ENCODE measurements around the gene CYP11A1.
A peak's percentile ranks its signal among the peaks of the same experiment; 100 is the strongest.

CYP11A1 gene

GRCh38 chr15:74387621-74388362 lies 20.3 kb upstream of the CYP11A1 start:
- H3K27ac Mint-ChIP-seq = peak overlapping the region; percentile 96
- H3K9me3 Mint-ChIP-seq = no peaks in the 10 kb centered on the region
- DNase-seq (ENCODE audit: low spot score in 2 of 2) (no peak), ATAC-seq (ENCODE audit: low read depth) (no peak)
- no peaks in the 10 kb centered on the region for H3K36me3 Mint-ChIP-seq
- peaks cover 60% of the 10 kb centered on the region for H3K4me1 Mint-ChIP-seq
- no peak overlapping the region for H3K4me3 Mint-ChIP-seq
- no peaks in the 10 kb centered on the region for H3K27me3 Mint-ChIP-seq

GRCh38 chr15:74387141-74387541 lies 19.7 kb upstream of the CYP11A1 start:
- H3K27me3 Mint-ChIP-seq = no peaks in the 10 kb centered on the region
- ATAC-seq (ENCODE audit: low read depth) (no peak), DNase-seq (ENCODE audit: low spot score in 2 of 2) (no peak)
- H3K27ac Mint-ChIP-seq = peak overlapping the region; percentile 96
- peaks cover 59% of the 10 kb centered on the region for H3K4me1 Mint-ChIP-seq
- H3K9me3 Mint-ChIP-seq = no peaks in the 10 kb centered on the region
- no peaks in the 10 kb centered on the region for H3K36me3 Mint-ChIP-seq
- no peak overlapping the region for H3K4me3 Mint-ChIP-seq

GRCh38 chr15:74386496-74387140 lies 19.2 kb upstream of the CYP11A1 start:
- no peaks in the 10 kb centered on the region for H3K9me3 Mint-ChIP-seq
- ATAC-seq (ENCODE audit: low read depth) = no peak
- peak overlapping the region; percentile 96 for H3K27ac Mint-ChIP-seq
- DNase-seq (ENCODE audit: low spot score in 2 of 2) = no peak
- peaks cover 54% of the 10 kb centered on the region for H3K4me1 Mint-ChIP-seq
- no peak overlapping the region for H3K4me3 Mint-ChIP-seq
- no peaks in the 10 kb centered on the region for H3K36me3 Mint-ChIP-seq
- no peaks in the 10 kb centered on the region for H3K27me3 Mint-ChIP-seq

GRCh38 chr15:74385733-74386132 lies 18.3 kb upstream of the CYP11A1 start:
- DNase-seq (ENCODE audit: low spot score in 2 of 2) = no peak
- no peak for ATAC-seq (ENCODE audit: low read depth)
- no peaks in the 10 kb centered on the region for H3K36me3 Mint-ChIP-seq
- H3K27me3 Mint-ChIP-seq = no peaks in the 10 kb centered on the region
- H3K4me3 Mint-ChIP-seq = peak overlapping the region; percentile 5
- H3K4me1 Mint-ChIP-seq = peaks cover 46% of the 10 kb centered on the region
- peak overlapping the region; percentile 96 for H3K27ac Mint-ChIP-seq
- no peaks in the 10 kb centered on the region for H3K9me3 Mint-ChIP-seq

- Mint-ChIP-seq H3K4me3 (peak overlapping the region; percentile 71), H3K4me1 (peaks cover 41% of the 10 kb centered on the region), H3K9me3 (no peaks in the 10 kb centered on the region), H3K36me3 (no peaks in the 10 kb centered on the region), H3K27me3 (no peaks in the 10 kb centered on the region), H3K27ac (peak overlapping the region; percentile 96)
- ATAC-seq (ENCODE audit: low read depth) (peak; percentile 77), DNase-seq (ENCODE audit: low spot score in 2 of 2) (peak; percentile 68 to 79)
These were observed 17.6 kb upstream of the CYP11A1 start for GRCh38 chr15:74384881-74385643.

GRCh38 chr15:74384566-74384880 lies 17.1 kb upstream of the CYP11A1 start:
- Mint-ChIP-seq H3K4me1 (peaks cover 41% of the 10 kb centered on the region), H3K27ac (peak overlapping the region; percentile 96), H3K27me3 (no peaks in the 10 kb centered on the region), H3K36me3 (no peaks in the 10 kb centered on the region), H3K9me3 (no peaks in the 10 kb centered on the region), H3K4me3 (peak overlapping the region; percentile 71)
- no peak for DNase-seq (ENCODE audit: low spot score in 2 of 2)
- no peak for ATAC-seq (ENCODE audit: low read depth)

- Mint-ChIP-seq H3K4me3 (peak overlapping the region; percentile 57), H3K27me3 (no peaks in the 10 kb centered on the region)
These were observed 16.5 kb upstream of the CYP11A1 start for GRCh38 chr15:74383695-74384565.

GRCh38 chr15:74383286-74383685 lies 15.8 kb upstream of the CYP11A1 start:
- Mint-ChIP-seq H3K4me1 (peaks cover 41% of the 10 kb centered on the region), H3K27ac (peak overlapping the region; percentile 96), H3K4me3 (no peak overlapping the region)

More at GRCh38 chr15:74383695-74384565, 16.5 kb upstream of the CYP11A1 start:
- H3K27ac Mint-ChIP-seq = peak overlapping the region; percentile 96
- H3K36me3 Mint-ChIP-seq = no peaks in the 10 kb centered on the region
- peak; percentile 72 to 73 for DNase-seq (ENCODE audit: low spot score in 2 of 2)
- ATAC-seq (ENCODE audit: low read depth) = peak; percentile 66
- H3K4me1 Mint-ChIP-seq = peaks cover 41% of the 10 kb centered on the region
- H3K9me3 Mint-ChIP-seq = no peaks in the 10 kb centered on the region

GRCh38 chr15:74382004-74382816 lies 14.8 kb upstream of the CYP11A1 start:
- H3K27me3 Mint-ChIP-seq = no peaks in the 10 kb centered on the region
- no peaks in the 10 kb centered on the region for H3K9me3 Mint-ChIP-seq
- DNase-seq (ENCODE audit: low spot score in 2 of 2) = peak; percentile 75 to 82
- no peaks in the 10 kb centered on the region for H3K36me3 Mint-ChIP-seq
- H3K4me3 Mint-ChIP-seq = peak overlapping the region; percentile 39
- peak overlapping the region; percentile 96 for H3K27ac Mint-ChIP-seq
- H3K4me1 Mint-ChIP-seq = peaks cover 37% of the 10 kb centered on the region
- no peak for ATAC-seq (ENCODE audit: low read depth)

More at GRCh38 chr15:74383286-74383685, 15.8 kb upstream of the CYP11A1 start:
- ATAC-seq (ENCODE audit: low read depth) (peak; percentile 2), DNase-seq (ENCODE audit: low spot score in 2 of 2) (no peak)
- no peaks in the 10 kb centered on the region for H3K27me3 Mint-ChIP-seq
- H3K9me3 Mint-ChIP-seq = no peaks in the 10 kb centered on the region
- H3K36me3 Mint-ChIP-seq = no peaks in the 10 kb centered on the region

GRCh38 chr15:74381481-74381880 lies 14.0 kb upstream of the CYP11A1 start:
- Mint-ChIP-seq H3K4me3 (no peak overlapping the region), H3K27ac (no peak overlapping the region), H3K36me3 (no peaks in the 10 kb centered on the region), H3K27me3 (no peaks in the 10 kb centered on the region), H3K9me3 (no peaks in the 10 kb centered on the region), H3K4me1 (peaks cover 31% of the 10 kb centered on the region)
- no peak for DNase-seq (ENCODE audit: low spot score in 2 of 2)
- no peak for ATAC-seq (ENCODE audit: low read depth)

GRCh38 chr15:74381190-74381453 lies 13.7 kb upstream of the CYP11A1 start:
- Mint-ChIP-seq H3K4me3 (no peak overlapping the region), H3K9me3 (no peaks in the 10 kb centered on the region), H3K27ac (no peak overlapping the region), H3K36me3 (no peaks in the 10 kb centered on the region), H3K4me1 (peaks cover 27% of the 10 kb centered on the region), H3K27me3 (no peaks in the 10 kb centered on the region)
- ATAC-seq (ENCODE audit: low read depth) = no peak
- DNase-seq (ENCODE audit: low spot score in 2 of 2) = no peak

- Mint-ChIP-seq H3K27ac (peak overlapping the region; percentile 70), H3K27me3 (no peaks in the 10 kb centered on the region), H3K4me1 (peaks cover 25% of the 10 kb centered on the region), H3K4me3 (no peak overlapping the region), H3K36me3 (no peaks in the 10 kb centered on the region), H3K9me3 (no peaks in the 10 kb centered on the region)
- ATAC-seq (ENCODE audit: low read depth) = no peak
- DNase-seq (ENCODE audit: low spot score in 2 of 2) = no peak
These were observed 13.1 kb upstream of the CYP11A1 start for GRCh38 chr15:74380361-74381189.

All from memory B cell (primary cell).